Measurements from ENCODE around the gene ACSS2. TPM values are rescaled to one million over a fixed set of nuclear protein-coding genes. Genes with fewer than 3 reads are reported as not detected.

The ACSS2 gene
- total and polyA plus RNA-seq, 2 of the 8 experiments (the other 6 are each of a cell fraction or from before 2014, with no cell fraction given): 17.7 to 24.2 TPM

- no peak overlapping the region for H2AK5ac ChIP-seq (ENCODE audit: low read depth, low read length)
- H3K9ac ChIP-seq (replicated peaks in 1 of 4; ENCODE audit: extremely low read depth in 1 of 4, low read depth in 3 of 4, low read length in 3 of 4): no peak overlapping the region
- 99% methylated on average over 8 of the region's 9 CpGs; no CpG with 5 or more reads in 1 of the 2 experiments for WGBS, 2 experiments (ENCODE audit: extremely low coverage in 1 of 2, insufficient coverage in 1 of 2, insufficient read length in 1 of 2, insufficient replicate concordance in 2 of 2, low coverage in 1 of 2, low lambda C conversion rate in 2 of 2, missing lambda C conversion rate in 1 of 2)
- no peak overlapping the region for H3K4me3 ChIP-seq (ENCODE audit: extremely low read depth in 1 of 4, insufficient read depth in 2 of 4, low read depth in 3 of 4, low read length in 4 of 4)
- H4K5ac ChIP-seq (ENCODE audit: insufficient read length, low read depth, low read length): no peak overlapping the region
- no peak overlapping the region for H3K18ac ChIP-seq (ENCODE audit: extremely low read depth, low read length)
- H3K4ac ChIP-seq (replicated peaks; ENCODE audit: insufficient read length, low read depth, low read length): no peak overlapping the region
- FAIRE-seq (no peak), DNase-seq (ENCODE audit: low read depth in 1 of 2, low spot score in 2 of 2) (no peak)
- no peak overlapping the region for H2AFZ ChIP-seq (ENCODE audit: low read length)
- no peak overlapping the region for H3K56ac ChIP-seq (replicated peaks; ENCODE audit: insufficient read length, low read depth, low read length)
- no peaks in the 10 kb centered on the region for H3K23me2 ChIP-seq (ENCODE audit: low read depth, low read length)
- no peak overlapping the region for H2BK15ac ChIP-seq (ENCODE audit: low read length)
- H3K23ac ChIP-seq (ENCODE audit: insufficient read length): no peak overlapping the region
- H3K79me1 ChIP-seq (ENCODE audit: low read depth, low read length): no peaks in the 10 kb centered on the region
- H3K14ac ChIP-seq (ENCODE audit: insufficient read length): no peak overlapping the region
- H3K36me3 ChIP-seq (ENCODE audit: control insufficient read depth in 2 of 4, insufficient read depth in 4 of 4, low read length in 3 of 4): peaks cover 2 to 15% (median 8%) of the 10 kb centered on the region in 4 experiments; a peak in 5 of 8 replicates
- H3K4me2 ChIP-seq (ENCODE audit: insufficient read depth in 1 of 2, low read depth in 2 of 2, low read length in 2 of 2): no peak overlapping the region
- no peak overlapping the region for H4K91ac ChIP-seq (replicated peaks; ENCODE audit: insufficient read length, low read length)
- H4K8ac ChIP-seq (ENCODE audit: extremely low read depth, insufficient read depth, low read length): no peak overlapping the region; the same call in 1 of the 2 replicates
- peaks cover 0 to 2% of the 10 kb centered on the region in 2 experiments for H4K20me1 ChIP-seq (replicated peaks in 1 of 2; ENCODE audit: control insufficient read depth in 1 of 2, insufficient read depth in 2 of 2, low read length in 2 of 2)
- no peaks in the 10 kb centered on the region for H3K27me3 ChIP-seq (replicated peaks in 1 of 4; ENCODE audit: control insufficient read depth in 3 of 4, extremely low read depth in 1 of 4, insufficient read depth in 3 of 4, low read length in 3 of 4)
- TF ChIP-seq CHD1 (IDR thresholded peaks at IDR 0.05; ENCODE audit: low read depth, low read length): no peak
- no peak for TF ChIP-seq YY1 (IDR thresholded peaks at IDR 0.05; ENCODE audit: low read depth, low read length)
- TF ChIP-seq HDAC6 (IDR thresholded peaks at IDR 0.05; ENCODE audit: low read depth, low read length): no peak
- no peak for TF ChIP-seq EGR1 (IDR thresholded peaks at IDR 0.05; ENCODE audit: borderline replicate concordance, low read depth, low read length)
- H3K79me2 ChIP-seq (ENCODE audit: control insufficient read depth in 1 of 2, insufficient read depth in 2 of 2, low read length in 2 of 2): no peaks in the 10 kb centered on the region
- H3K9me3 ChIP-seq (ENCODE audit: insufficient read depth in 2 of 2, low read depth in 1 of 2, low read length in 1 of 2): no peaks in the 10 kb centered on the region
- H3K4me1 ChIP-seq (replicated peaks in 1 of 4; ENCODE audit: control insufficient read depth in 3 of 4, insufficient read depth in 4 of 4, low read length in 3 of 4): no peaks in the 10 kb centered on the region
- H2BK120ac ChIP-seq (replicated peaks; ENCODE audit: low read depth, low read length): no peak overlapping the region
- H3K27ac ChIP-seq (ENCODE audit: low read depth, low read length): no peak overlapping the region
- no peak overlapping the region for H2BK5ac ChIP-seq (ENCODE audit: low read depth, low read length)
- no peak overlapping the region for H2BK20ac ChIP-seq (ENCODE audit: low read length)
- ChIA-PET POLR2A (ENCODE audit: partially characterized antibody) (interaction anchor here (4.3 kb wide), 1 partner anchor 10 kb away, joined by 16 read pairs; no protein-coding TSS in a partner anchor), CTCF (ENCODE audit: partially characterized antibody) (interaction anchor here (0.9 to 2.6 kb wide), 4 partner anchors 9 to 68 kb away, joined by 3 to 11 read pairs (median 3); partner anchors contain the start of gene ACSS2)
- no peak overlapping the region for H2BK12ac ChIP-seq (ENCODE audit: low read depth, low read length)
Observed at GRCh38 chr20:34942301-34942700, 65.9 kb downstream of the ACSS2 start.
